GM12878 (cell line): ENCODE measurements around the gene ATOH7. TPM values are rescaled to one million over a fixed set of nuclear protein-coding genes. Genes with fewer than 3 reads are reported as not detected.

Source experiments
- ATAC-seq: fragments of 200-7000 bp; cut with Tn5 transposase; 3 replicates; pipeline ENCODE4 v1.9.1; 2020; ENCODE audit warnings: mild to moderate bottlenecking, moderate library complexity
- BruUV-seq: library from RNA; stranded (reverse); fragments of 400-500 nt; replicated peaks from 2 replicates; lab custom pipeline; 2021; lab: Mats Ljungman, UMichigan
- CTCF ChIA-PET: fragments of 300-600 bp; sonication (Branson Sonifier 250); formaldehyde crosslinking; extraction: SDS; loops from one replicate; lab custom pipeline; 2021; ENCODE audit warnings: inconsistent platforms; lab: Yijun Ruan, JAX
- POLR2A ChIA-PET: fragments of 350-600 bp; formaldehyde crosslinking; extraction: SDS; loops from one replicate; lab custom pipeline; 2021; ENCODE audit warnings: inconsistent platforms; lab: Charles Lee
- RAD21 ChIA-PET: fragments of 300-600 bp; sonication (Branson Sonifier 250); formaldehyde crosslinking; loops from one replicate; lab custom pipeline; 2023; ENCODE audit warnings: antibody characterized with exemption; ENCODE audit not compliant: unreplicated experiment; lab: Charles Lee
- SMC1A ChIA-PET: fragments of 300-600 bp; sonication (Branson Sonifier 250); formaldehyde crosslinking; loops from one replicate; lab custom pipeline; 2023; ENCODE audit not compliant: unreplicated experiment, uncharacterized antibody; lab: Charles Lee
- DNase-seq: peaks from one replicate; pipeline ENCODE4 v3.0.0-alpha.2; 2011; ENCODE audit warnings: low read depth, low spot score
- FAIRE-seq: peaks from 3 replicates; lab custom pipeline; 2011; peaks lifted over from hg19 to GRCh38; lab: Jason Lieb, UNC
- H2AFZ ChIP-seq: 2 replicates; pipeline ENCODE4 v1.6.0; 2011; ENCODE audit warnings: low read depth, low read length, control low read depth; ENCODE audit not compliant: control insufficient read depth
- H3K27ac ChIP-seq: 2 replicates; pipeline ENCODE4 v1.5.1; 2011; ENCODE audit warnings: control low read depth; ENCODE audit not compliant: control insufficient read depth, insufficient read depth
- H3K27me3 ChIP-seq, 2 experiments: replicated peaks in 1 of 2; 2 replicates each; pipeline versions ENCODE4 v1.6.0 to v1.6.1; 2011; ENCODE audit warnings: low read length in 1 of 2; ENCODE audit not compliant: control insufficient read depth in 2 of 2, insufficient read depth in 2 of 2
- H3K36me3 ChIP-seq, 2 experiments: 2 replicates each; pipeline ENCODE4 v1.5.1; 2011; ENCODE audit warnings: low read length in 1 of 2; ENCODE audit not compliant: control insufficient read depth in 2 of 2, insufficient read depth in 2 of 2
- H3K4me1 ChIP-seq: 2 replicates; pipeline ENCODE4 v1.6.1; 2011; ENCODE audit warnings: mild to moderate bottlenecking, low read length, moderate library complexity, mixed read lengths; ENCODE audit not compliant: control insufficient read depth, insufficient read depth
- H3K4me2 ChIP-seq: 2 replicates; pipeline ENCODE4 v1.6.0; 2011; ENCODE audit warnings: control low read depth; ENCODE audit not compliant: control insufficient read depth, insufficient read depth
- H3K4me3 ChIP-seq: fragments of 200-600 bp; sonication (generic); 2 replicates; pipeline ENCODE4 v1.5.1; 2016
- H3K79me2 ChIP-seq: 2 replicates; pipeline ENCODE4 v1.6.0; 2011; ENCODE audit warnings: low read length; ENCODE audit not compliant: control insufficient read depth, insufficient read depth
- H3K9ac ChIP-seq: 2 replicates; pipeline ENCODE4 v1.8.0; 2011; ENCODE audit warnings: low read length, control low read depth, mixed read lengths; ENCODE audit not compliant: control insufficient read depth, insufficient read depth
- H3K9me3 ChIP-seq: replicated peaks from 3 replicates; pipeline ENCODE4 v1.5.1; 2011; ENCODE audit warnings: mild to moderate bottlenecking, low read length; ENCODE audit not compliant: control insufficient read depth, insufficient read depth
- H4K20me1 ChIP-seq: 2 replicates; pipeline ENCODE4 v1.6.0; 2011; ENCODE audit not compliant: control insufficient read depth, insufficient read depth
- CBX3 ChIP-seq: fragments of 200-600 bp; sonication (generic); IDR thresholded peaks from 2 replicates; pipeline ENCODE4 v1.6.1; 2016; ENCODE audit warnings: low read depth, borderline replicate concordance
- PRDM15 ChIP-seq: fragments of 450-650 bp; formaldehyde crosslinking; IDR thresholded peaks from 2 replicates; pipeline ENCODE4 v1.4.0; 2020; ENCODE audit warnings: mild to moderate bottlenecking, moderate library complexity
- ZBTB11 ChIP-seq: fragments of 450-650 bp; formaldehyde crosslinking; IDR thresholded peaks from 2 replicates; pipeline ENCODE4 v1.5.0; 2022; ENCODE audit warnings: mild to moderate bottlenecking, missing genetic modification characterization
- WGBS: methylation state at CpG from one replicate; pipeline ENCODE4 v1.1.6; 2016; ENCODE audit warnings: low lambda C conversion rate; ENCODE audit not compliant: insufficient replicate concordance, insufficient coverage; ENCODE audit errors: missing lambda C conversion rate; 5-methylcytosine and 5-hydroxymethylcytosine counted together
- in situ Hi-C: fragments of 300-500 bp; cut with MboI; formaldehyde crosslinking; loops from 9 replicates; pipeline ENCODE4 v1.14.3; 2018; ENCODE audit warnings: mixed read lengths
- intact Hi-C: fragments of 100-400 bp; cut with micrococcal nuclease; formaldehyde crosslinking; loops from one replicate; pipeline ENCODE4 v1.14.2; 2022; ENCODE audit not compliant: unreplicated experiment
- polyA plus RNA-seq, 11 experiments: library from polyadenylated mRNA; depleted of rRNA in 4 of 11; unstranded in 6 of 11; stranded (reverse) in 5 of 11; fragments of >200 nt; fragmentation: Nextera tagmentation in 4 of 11; fragmentation: Illumina TruSeq in 1 of 11; extraction: Ambion mirVana in 4 of 11; extraction: Trizol in 1 of 11; gene quantifications; 1 replicate in 1 of 11; 2 replicates in 10 of 11; pipeline versions ENCODE4 v1.2.1 to v1.2.3, GENCODE V29; 2011 to 2016; ENCODE audit warnings: inconsistent platforms in 2 of 11, missing spikeins in 2 of 11, low read depth in 1 of 11
- total RNA-seq, 4 experiments: library from RNA; depleted of rRNA in 3 of 4; stranded (reverse); fragments of >200 nt in 3 of 4; fragmentation: Illumina TruSeq in 1 of 4; extraction: Trizol in 1 of 4; gene quantifications; 2 replicates each; pipeline versions ENCODE4 v1.2.1 to v1.2.3, GENCODE V29; 2013 to 2021

The ATOH7 gene
- total and polyA plus RNA-seq, 10 of the 15 experiments (the other 5 are each of a cell fraction or from before 2014, with no cell fraction given) = not detected

GRCh38 chr10:68188835-68189234 lies 43.1 kb downstream of the ATOH7 start:
- H2AFZ ChIP-seq = no peak overlapping the region
- TF ChIP-seq CBX3 = no peak
- no peak for TF ChIP-seq PRDM15 (CRISPR knock-in tag)
- no peak for TF ChIP-seq ZBTB11
- no peak overlapping the region for H3K27ac ChIP-seq
- H3K4me1 ChIP-seq = no peaks in the 10 kb centered on the region
- FAIRE-seq (no peak), ATAC-seq (no peak), DNase-seq (no peak)
- no peaks in the 10 kb centered on the region for H3K79me2 ChIP-seq
- ChIA-PET POLR2A (no interaction called here), CTCF (interaction anchor here (0.9 to 2.3 kb wide), 3 partner anchors 19 to 400 kb away, joined by 4 to 9 read pairs (median 5); no protein-coding TSS in a partner anchor), RAD21 (no interaction called here), SMC1A (interaction anchor here (1.0 to 1.3 kb wide), 3 partner anchors 8 to 31 kb away, joined by 3 read pairs; no protein-coding TSS in a partner anchor)
- H3K36me3 ChIP-seq = no peaks in the 10 kb centered on the region
- H4K20me1 ChIP-seq = no peaks in the 10 kb centered on the region
- no peak overlapping the region for H3K9ac ChIP-seq
- H3K9me3 ChIP-seq = no peaks in the 10 kb centered on the region
- intact Hi-C loops = no loop called here
- no peaks in the 10 kb centered on the region for H3K27me3 ChIP-seq
- WGBS = 60% methylated on average over 6 of the region's 6 CpGs
- H3K4me2 ChIP-seq = no peak overlapping the region
- BruUV-seq = no TSS peak
- in situ Hi-C loops = no loop called here
- no peak overlapping the region for H3K4me3 ChIP-seq
